ENCODE measurements around the gene FAM78A.

GRCh38 chr9:131273856-131274673, 2.2 kb downstream of the FAM78A start:
- no peak for TF ChIP-seq CTCF (IDR thresholded peaks at IDR 0.05)
- no peak for TF ChIP-seq POLR2A (IDR thresholded peaks at IDR 0.05)
- TF ChIP-seq EP300 (IDR thresholded peaks at IDR 0.05) = no peak

Measured in ovary (tissue), 3 donors.